ENCODE measurements around the gene E2F4.
A peak's percentile ranks its signal among the peaks of the same experiment; 100 is the strongest.

E2F4 gene

DNA sequence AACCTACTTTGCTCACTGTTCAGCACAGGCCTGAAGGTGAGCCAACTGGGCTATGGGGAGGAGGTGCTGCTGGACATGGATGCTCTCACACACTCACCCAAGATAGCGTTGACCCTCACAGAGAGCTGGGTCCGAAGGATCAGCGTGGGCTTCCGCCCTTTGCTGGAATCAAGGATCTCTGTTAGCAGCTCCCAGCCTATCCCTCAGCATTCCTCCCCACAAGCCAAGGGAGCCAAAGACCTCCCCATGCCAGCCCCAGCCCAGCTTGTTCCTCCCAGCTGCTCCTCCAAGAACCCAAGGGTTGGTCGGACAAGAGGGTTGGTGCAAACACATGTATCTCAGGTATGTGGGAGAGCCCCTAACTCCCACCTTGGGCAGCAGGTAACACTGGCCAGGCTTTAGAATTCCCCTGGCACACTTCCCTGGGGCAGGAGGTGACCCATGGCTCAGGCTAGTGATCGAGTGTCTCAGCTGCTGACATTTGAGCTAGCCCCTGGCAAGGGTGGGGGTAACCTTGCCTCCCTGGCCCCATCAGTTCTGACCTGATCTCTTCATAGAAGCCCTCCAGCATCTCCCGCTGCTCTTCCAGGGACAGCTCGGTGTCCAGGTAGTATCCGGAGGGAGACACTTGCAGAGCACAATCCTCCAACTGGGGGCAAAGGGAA is 47.0 kb downstream of the E2F4 start:
- DNase-seq, result no peak

DNA sequence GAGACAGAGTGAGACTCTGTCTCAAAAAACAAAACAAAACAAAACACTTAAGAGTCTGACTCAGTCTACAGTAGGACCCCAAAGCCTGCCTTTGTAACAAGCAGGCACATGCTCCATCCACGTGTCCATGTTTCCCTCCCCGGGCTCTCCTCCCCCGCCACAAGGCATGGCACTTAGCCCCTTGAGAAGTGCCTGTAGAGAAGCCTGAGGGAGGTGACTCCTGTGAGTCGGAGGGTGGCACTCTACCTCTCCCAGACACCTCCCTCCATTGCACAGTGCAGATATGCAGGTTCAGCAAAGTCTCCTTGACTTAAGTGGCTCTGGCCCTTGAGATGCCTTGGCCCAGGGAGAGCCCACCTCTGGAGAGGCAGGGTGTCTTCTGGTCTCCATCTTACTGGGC is 48.6 kb downstream of the E2F4 start:
- no peak for DNase-seq

DNA sequence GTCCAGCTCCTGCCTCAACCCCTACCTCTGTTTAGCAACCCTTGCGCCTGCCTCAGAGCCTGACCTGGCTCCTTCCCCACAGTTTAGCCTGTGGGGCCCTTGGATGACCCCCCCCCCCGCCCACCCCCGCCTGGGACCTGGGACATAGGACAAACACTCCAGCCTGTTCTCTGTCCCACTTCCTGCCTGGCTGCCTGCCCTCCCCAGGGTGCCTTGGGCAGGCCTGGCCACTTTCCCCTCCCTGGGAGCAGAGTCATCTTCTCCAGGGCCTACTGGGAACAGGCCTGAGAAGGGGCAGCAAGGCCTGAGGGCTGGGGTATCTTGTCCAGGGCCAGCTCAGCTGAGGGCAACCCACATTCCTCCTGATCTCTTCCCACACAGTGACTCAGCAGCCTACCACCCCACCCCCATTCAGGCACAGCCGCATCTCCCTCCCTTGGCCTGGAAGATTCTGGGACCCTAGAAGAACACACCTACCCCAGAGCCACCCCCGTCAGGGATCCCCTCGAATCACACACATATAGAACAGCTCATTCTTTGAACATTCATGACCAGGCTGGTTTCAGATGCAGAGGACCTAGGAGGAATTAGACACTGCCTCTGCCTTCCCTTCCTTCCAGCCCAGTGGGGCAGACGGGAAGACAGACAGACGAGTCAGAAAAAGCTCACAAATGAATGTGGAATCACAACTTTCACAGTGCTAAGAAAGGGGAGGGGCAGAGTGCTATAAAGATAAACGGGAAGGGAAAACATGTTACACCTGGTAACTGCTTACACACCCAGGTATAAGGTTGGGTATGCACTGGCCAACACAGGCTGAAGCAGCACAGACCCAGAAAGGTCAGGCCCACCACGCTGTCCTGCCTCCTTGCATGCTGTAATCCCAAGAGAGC is 49.3 kb downstream of the E2F4 start:
- no peak for DNase-seq

DNA sequence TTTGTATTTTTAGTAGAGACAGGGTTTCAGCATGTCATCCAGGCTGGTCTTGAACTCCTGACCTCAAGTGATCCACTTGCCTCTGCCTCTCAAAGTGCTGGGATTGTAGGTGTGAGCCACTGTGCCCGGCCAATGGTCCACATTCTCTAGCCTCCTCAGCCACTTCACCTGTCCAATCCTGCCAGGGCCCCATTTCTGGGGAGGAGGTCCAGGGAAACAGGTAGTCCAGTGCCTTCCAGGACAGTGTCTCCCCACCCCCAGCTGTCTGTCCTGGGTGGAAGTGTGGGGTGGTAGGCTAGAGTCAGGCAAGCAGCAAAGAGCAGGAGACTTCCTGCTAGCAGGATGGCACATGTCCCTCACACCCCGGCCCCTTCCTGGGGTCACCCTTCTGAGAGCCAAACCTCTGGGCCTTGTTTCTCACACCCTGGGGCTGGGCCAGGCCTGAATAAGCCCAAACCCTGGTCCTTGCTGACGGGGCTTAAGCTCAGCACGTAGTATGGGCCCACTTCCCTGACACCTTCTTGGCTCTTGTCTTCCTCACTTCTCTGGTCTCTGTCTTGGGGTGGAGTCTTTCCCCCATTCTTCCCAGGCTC is 50.3 kb downstream of the E2F4 start:
- no peak for DNase-seq

DNA sequence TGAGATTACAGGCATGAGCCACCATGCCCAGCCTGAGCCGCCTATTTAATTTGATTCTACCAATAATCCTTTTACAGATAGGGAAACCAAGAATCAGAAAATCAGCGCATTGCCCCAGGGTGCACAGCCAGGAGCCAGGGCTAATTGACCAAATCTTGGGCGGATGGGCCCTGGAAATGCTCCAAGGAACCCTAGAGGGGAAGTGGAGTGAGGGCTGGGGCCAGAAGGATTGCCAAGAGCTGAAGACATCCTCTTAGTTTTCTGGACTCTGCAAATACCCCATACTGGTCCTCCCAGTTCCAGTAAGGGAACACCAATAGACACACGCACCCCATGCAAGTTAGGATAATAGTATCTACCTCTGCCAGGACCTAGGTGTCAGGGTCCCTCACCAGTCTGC is 51.5 kb downstream of the E2F4 start:
- no peak for DNase-seq

DNA sequence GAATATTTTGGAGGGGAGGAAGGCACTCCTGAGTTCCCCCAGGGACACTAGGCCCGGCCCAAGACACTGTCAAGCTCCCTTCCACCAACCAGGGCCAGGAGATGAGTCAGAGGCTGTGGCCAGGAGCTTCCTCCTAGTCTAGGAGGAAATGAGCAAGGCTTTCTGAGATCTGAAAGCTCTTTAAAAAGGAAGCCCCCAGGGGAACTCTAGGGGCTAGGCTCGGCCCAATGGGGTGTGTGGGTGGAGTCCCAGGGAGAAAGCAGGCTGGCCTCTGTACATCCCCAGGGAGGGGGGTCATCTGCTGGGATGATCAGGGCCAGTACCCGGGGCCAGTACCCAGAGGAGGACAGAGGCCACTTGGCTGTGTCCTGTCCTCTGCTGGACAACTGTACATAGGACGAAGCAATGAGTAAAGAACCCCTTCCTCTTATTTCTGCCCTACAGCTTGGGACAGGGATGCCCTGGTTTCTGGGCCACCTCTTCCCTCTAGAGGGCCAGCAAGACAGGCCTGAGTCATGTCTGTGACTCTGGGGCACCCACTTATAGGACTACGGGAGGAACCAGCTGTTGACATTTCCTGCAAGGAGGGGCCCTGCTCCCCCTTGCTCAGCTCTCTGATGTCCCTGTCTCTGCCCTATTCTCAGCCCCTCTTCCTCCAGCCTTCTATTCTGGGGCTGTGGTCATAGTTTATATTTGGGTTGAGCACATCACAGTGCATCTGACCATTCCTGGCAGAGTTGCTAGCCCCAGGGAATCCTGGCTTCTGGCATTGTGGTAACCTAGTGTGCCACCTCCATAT is 52.6 kb downstream of the E2F4 start:
- DNase-seq, result peak; percentile 82

DNA sequence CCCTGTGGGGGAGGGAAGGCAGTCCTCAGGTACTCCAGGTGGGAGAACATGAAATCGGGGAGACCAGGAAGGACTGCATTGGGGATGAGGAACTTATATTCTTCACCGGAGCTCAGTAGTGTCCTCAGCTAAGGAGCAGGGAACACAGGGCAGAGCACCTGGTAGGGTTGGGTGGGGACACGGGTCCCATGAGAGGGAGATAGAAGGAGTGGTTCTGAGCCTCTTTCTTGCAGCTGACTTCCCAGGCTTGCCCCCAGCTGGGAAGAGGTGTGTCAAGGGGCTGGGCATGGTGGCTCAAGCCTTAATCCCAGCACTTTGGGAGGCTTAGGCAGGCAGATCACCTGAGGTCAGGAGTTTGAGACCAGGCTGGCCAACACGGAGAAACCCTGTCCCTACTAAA is 53.2 kb downstream of the E2F4 start:
- DNase-seq, result no peak

DNA sequence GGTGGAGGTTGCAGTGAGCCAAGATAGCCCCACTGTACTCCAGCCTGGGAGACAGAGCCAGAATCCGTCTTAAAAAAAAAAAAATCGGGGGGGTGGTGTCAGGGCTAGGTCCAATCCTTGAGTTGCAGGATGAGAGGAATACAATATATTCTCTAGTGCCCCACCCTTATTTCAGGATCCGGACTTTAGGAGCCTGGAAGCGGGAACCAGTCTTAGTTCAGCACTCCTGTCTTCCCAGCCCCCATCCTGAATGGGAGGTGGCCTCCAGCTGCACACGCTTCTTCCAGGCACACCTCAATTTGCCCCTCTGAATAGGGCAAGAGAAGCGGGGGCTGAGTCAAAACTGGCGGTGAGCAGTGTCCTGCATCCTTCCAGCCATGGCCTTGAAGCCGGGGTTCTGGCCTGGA is 53.7 kb downstream of the E2F4 start:
- no peak for DNase-seq

DNA sequence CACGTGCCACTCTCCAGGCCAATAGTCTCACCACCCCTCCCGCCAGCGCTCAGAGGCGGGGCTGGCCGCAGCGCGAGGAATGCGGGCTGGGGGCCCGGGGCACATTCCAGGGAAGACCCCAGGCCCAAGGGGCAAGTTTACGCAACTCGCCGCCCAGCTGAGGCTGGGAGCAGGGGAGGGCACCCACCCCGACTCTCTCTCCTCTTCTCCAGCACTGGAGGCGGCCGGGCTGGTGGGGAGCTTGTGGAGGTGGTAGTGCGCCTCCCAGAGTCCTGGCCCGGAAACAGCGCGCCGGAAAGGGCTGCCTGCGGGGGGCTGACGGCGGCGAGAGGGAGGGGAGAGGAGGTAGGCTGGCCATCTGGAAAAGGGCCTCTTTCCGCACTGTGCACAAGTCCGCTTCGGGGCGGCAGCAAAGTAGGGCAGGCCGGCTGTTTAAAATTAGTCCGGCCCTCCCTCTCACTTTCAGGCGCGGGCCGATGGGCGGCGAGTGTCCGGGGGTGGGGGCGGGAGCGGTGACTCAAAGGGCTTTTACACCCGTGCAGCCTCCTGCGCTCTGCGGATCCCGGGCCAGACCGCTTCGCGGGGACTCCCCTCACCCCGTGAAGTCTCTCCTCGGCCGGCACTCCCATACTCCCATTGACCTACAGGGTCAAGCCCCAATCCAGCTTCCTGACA is 54.3 kb downstream of the E2F4 start:
- DNase-seq, result peak; percentile 83

DNA sequence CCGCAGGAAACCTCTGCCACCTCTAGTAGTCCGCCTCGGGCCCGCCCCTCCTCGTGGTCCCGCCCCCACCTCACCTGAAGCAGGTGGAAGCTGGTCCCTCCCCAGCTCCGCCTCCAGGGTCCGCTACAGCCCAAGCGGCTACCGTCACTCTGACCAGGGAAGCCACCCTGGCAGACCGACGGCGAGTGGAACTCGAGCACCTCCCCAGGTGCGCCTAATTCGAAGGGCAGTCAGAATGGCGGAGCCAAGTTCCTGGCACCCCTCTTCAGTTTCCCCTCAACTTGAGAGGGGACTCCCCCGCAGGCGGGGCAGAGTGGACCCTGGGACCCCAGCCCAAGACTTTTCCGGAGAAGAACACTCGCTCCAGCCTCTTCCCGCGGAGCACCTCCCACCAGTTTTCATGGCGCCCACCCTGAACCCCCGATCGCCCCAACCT is 54.8 kb downstream of the E2F4 start:
- DNase-seq, result peak; percentile 94

DNA sequence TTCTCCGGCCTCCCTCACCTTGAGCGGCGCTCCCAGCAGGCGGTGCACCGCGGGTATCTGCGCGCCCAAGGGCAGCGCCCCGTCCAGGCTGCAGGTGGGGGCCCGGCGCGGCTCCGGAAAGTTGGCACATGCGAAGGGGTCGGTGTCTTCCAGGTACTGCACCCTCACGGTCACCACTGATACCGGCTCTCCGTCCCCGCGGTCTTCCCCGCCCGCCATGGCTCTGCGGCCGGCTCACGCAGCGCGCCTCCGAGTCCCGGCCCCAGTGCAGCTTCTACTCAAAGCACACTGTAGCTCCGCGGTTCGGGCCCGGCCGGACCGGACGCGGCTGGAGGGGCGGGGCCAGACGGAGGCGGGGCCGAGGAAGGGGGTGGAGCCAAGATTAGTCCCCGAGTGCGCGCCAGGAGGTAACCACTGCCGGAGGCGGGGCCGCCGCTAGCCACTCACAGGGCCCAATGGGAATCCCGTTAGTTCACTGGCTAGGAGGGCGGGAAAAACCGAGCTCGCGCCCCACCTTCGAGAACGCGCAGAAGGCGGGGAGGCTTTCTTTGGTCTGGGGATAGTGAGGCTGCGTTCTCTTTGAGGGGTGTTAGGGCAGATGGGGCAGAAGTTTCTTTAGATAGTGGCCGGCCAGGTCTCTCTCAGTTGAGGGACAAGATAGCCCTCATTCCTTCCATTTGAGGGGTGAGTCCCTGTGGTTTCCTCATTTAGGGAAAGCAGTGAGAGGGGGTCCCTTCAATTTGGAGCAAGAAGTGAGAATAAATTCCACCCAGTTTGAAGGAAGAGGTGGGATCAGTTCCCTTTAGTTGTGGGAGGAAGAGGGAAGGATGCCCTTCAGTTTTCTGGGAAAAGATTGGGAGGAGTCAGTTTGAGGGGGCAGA is 55.5 kb downstream of the E2F4 start, which contains the start of gene FHOD1:
TSS of gene FHOD1 (minus strand) at position 290 of the 881 bp plus-strand sequence. CDS start at position 219, 71 bp downstream.
- peak; percentile 99 for DNase-seq

DNA sequence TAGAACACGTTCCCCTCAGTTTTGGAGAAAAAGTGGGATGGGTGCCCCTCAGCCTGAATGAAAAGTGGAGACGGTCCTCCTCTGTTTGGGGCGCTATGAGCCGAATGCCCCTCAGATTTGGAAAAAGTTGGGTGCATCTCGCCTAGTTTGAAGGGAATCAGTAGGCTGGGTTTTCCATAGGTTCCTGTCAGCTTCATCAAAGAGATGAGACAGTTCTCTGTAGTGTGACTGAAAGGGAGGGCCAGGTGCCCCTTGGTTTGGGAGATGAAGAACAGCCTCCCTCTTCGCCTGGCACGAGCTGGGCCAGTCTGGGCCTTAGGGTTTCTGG is 56.1 kb downstream of the E2F4 start:
- DNase-seq, result no peak

Measured in RPMI8226 (cell line).